Measurements from ENCODE around the gene ABCF2. TPM values are rescaled to one million over a fixed set of nuclear protein-coding genes. Genes with fewer than 3 reads are reported as not detected.

Gene ABCF2
- total RNA-seq, 1 donor from 2014 or later, result 23.3 TPM

DNA sequence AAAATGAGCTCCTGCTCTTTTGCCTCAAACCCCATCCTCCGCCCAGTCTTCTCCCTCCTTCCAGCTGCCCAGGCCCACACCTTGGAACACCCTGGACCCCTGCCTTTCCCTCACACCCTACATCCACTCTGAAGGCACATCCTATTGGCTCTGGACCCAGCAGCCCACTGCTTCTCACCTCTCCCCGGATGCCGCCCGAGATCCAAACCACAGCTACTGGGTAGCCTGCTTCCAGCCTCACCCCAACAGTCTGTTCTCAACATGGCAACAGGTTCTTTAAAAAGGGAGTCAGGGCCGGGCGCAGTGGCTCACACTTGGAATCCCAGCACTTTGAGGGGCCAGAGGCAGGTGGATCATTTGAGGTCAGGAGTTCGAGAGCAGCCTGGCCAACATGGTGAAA is 31.0 kb upstream of the ABCF2 start:
- no peak overlapping the region for H3K4me3 ChIP-seq
- ATAC-seq, result no peak
- no peaks in the 10 kb centered on the region for H3K36me3 ChIP-seq
- peaks cover 3% of the 10 kb centered on the region for H3K4me1 ChIP-seq
- no peak overlapping the region for H3K27ac ChIP-seq
- intact Hi-C loops (cut with DNase I), result no loop called here
- no peaks in the 10 kb centered on the region for H3K27me3 ChIP-seq (ENCODE audit: low read depth)
- H3K9me3 ChIP-seq, result no peaks in the 10 kb centered on the region
- DNase-seq, result no peak
- TF ChIP-seq CTCF (IDR thresholded peaks at IDR 0.05), result no peak

DNA sequence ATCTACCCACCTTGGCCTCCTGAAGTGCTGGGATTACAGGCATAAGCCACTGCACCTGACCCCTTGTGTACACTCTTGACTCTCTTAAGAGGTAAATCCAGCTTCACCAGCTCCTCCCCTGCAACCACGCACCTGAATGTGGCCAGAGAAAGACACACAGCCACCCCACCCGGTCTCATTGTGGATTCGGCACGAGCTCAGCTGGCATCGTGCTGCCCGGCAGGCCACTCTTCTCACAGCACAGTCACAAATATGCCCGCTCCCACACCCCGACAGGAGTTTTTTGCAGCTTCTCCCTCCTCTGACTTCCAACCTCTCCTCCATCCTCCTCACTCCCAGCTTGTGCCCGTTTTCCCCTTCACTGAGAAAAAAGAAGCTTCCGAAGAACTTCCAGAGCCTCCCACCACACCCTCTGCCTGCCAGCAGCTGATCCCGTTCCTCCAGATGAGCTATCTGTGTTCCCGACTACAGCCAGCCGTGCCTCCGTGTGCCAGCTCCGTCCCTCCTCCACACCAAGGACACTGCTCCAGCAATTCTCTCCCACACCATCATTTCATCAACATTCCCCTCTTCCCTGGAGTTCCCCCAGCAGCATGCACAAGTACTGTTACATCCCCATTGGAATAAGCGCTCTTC is 29.5 kb upstream of the ABCF2 start:
- intact Hi-C loops (cut with DNase I), result no loop called here
- H3K27me3 ChIP-seq (ENCODE audit: low read depth), result no peaks in the 10 kb centered on the region
- ATAC-seq (no peak), DNase-seq (peak; percentile 40)
- TF ChIP-seq CTCF (IDR thresholded peaks at IDR 0.05), result no peak
- H3K4me3 ChIP-seq, result no peak overlapping the region
- no peak overlapping the region for H3K27ac ChIP-seq
- H3K9me3 ChIP-seq, result no peaks in the 10 kb centered on the region
- H3K4me1 ChIP-seq, result peaks cover 10% of the 10 kb centered on the region
- H3K36me3 ChIP-seq, result no peaks in the 10 kb centered on the region

GRCh38 chr7:151255390-151255789 is 28.4 kb upstream of the ABCF2 start:
- H3K9me3 ChIP-seq, result no peaks in the 10 kb centered on the region
- H3K4me3 ChIP-seq, result no peak overlapping the region
- ATAC-seq (no peak), DNase-seq (no peak)
- no peak for TF ChIP-seq CTCF (IDR thresholded peaks at IDR 0.05)
- H3K27ac ChIP-seq, result no peak overlapping the region
- H3K27me3 ChIP-seq (ENCODE audit: low read depth), result peaks cover 3% of the 10 kb centered on the region
- intact Hi-C loops (cut with DNase I), result no loop called here
- H3K36me3 ChIP-seq, result no peaks in the 10 kb centered on the region
- peaks cover 21% of the 10 kb centered on the region for H3K4me1 ChIP-seq

DNA sequence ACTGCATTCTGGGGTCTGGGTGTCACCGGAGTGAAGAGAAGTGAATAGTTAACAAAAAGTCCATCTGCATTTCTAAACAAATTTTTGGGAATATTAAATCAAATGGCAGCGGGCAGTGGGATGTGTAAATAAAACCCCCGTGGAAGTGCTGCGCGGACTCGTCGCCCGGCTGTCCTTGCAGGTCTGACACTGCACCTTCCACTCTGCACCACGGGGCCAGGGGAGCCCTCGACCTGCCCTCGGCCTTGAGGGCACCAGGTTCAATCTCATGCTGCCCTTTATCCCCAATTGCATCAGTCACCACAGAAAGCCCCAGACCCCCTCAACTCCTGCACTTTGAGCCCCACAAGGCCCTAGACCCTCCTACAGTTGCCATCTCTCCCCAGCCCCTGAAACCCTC is 27.8 kb upstream of the ABCF2 start:
- peaks cover 3% of the 10 kb centered on the region for H3K27me3 ChIP-seq (ENCODE audit: low read depth)
- intact Hi-C loops (cut with DNase I), result no loop called here
- ATAC-seq, result no peak
- no peak overlapping the region for H3K27ac ChIP-seq
- H3K4me1 ChIP-seq, result peaks cover 26% of the 10 kb centered on the region
- no peaks in the 10 kb centered on the region for H3K36me3 ChIP-seq
- no peak overlapping the region for H3K4me3 ChIP-seq
- H3K9me3 ChIP-seq, result no peaks in the 10 kb centered on the region
- TF ChIP-seq CTCF (IDR thresholded peaks at IDR 0.05), result no peak
- no peak for DNase-seq

- Histone ChIP-seq H3K27me3 (ENCODE audit: low read depth) (peaks cover 3% of the 10 kb centered on the region), H3K36me3 (no peaks in the 10 kb centered on the region), H3K4me3 (no peak overlapping the region), H3K9me3 (no peaks in the 10 kb centered on the region), H3K4me1 (peaks cover 29% of the 10 kb centered on the region), H3K27ac (no peak overlapping the region)
- intact Hi-C loops (cut with DNase I), result no loop called here
- DNase-seq (peak; percentile 34), ATAC-seq (no peak)
- TF ChIP-seq CTCF (IDR thresholded peaks at IDR 0.05), result no peak
These were observed 27.3 kb upstream of the ABCF2 start for GRCh38 chr7:151254316-151254715.
